NCI-H82 (cell line): ENCODE measurements around the gene TADA3.

ENCODE experiments used
- DNase-seq: peaks from one replicate; lab custom pipeline; 2025; lab: John Stamatoyannopoulos, UW

The TADA3 gene, protein sequence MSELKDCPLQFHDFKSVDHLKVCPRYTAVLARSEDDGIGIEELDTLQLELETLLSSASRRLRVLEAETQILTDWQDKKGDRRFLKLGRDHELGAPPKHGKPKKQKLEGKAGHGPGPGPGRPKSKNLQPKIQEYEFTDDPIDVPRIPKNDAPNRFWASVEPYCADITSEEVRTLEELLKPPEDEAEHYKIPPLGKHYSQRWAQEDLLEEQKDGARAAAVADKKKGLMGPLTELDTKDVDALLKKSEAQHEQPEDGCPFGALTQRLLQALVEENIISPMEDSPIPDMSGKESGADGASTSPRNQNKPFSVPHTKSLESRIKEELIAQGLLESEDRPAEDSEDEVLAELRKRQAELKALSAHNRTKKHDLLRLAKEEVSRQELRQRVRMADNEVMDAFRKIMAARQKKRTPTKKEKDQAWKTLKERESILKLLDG

DNA sequence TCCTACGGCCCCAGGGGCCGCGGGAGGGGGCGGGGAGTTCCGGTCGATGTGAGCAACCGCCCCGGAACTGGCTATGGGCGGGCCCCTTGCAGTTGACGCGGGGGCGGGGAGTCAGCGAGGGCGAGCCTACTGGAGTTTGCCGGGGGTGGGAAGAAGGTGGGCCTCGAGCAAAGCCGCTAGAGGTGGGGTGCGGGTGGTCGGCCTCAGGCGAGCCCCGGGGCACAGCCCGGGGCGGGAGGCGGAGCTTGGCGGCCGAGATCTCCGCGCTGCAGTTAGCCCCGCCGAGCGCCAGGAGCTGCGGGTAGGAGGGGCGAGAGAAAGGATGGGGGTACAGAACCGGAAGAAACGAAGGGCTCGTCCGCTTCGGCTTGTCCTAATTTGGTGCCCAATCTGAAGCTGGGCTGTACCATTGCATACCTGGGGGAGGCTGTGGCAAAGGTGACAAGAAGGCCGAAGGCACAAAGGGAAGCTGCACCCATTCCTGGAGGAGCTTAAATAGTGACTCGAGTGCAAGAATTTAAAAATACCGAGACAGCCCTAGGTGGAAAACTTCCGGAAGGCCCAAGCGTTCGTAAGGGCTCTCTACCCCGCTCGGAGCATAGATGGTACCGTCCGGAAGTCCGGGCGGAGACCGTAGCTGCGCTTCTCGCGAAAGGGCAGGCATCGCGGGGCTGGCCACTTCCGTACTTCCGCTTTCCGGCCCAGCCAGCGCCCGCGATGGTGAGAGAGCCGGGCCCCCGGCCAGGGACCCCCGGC lies at the start of gene TADA3, which contains the start of gene ARPC4:
TADA3 (minus strand) TSS at position 69 of the 756 bp plus-strand sequence. CDS start 1,007 bp downstream, outside the sequence.
ARPC4 (plus strand) TSS at position 678 of the 756 bp plus-strand sequence; CDS start at position 718, 40 bp downstream.
- DNase-seq, result peak; percentile 94

DNA sequence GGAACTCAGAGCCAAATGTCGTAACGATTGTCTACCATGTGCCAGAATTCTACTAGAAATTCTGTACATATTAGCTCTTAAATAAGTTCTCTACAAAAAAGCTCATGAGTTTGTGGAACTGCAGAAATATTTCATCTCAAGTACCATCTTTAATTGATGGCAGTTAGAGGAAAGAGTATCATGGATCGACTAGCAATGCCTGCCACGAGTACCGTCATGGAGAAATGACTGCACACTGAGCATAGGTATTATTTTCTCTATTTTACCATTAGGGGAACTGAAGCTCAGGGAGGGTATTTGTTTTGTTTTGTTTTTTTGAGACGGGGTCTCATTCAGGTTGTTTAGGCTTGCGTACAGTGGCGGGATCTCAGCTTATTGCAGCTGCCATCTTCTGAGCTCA lies 48.7 kb upstream of the TADA3 start:
- DNase-seq, result no peak

DNA sequence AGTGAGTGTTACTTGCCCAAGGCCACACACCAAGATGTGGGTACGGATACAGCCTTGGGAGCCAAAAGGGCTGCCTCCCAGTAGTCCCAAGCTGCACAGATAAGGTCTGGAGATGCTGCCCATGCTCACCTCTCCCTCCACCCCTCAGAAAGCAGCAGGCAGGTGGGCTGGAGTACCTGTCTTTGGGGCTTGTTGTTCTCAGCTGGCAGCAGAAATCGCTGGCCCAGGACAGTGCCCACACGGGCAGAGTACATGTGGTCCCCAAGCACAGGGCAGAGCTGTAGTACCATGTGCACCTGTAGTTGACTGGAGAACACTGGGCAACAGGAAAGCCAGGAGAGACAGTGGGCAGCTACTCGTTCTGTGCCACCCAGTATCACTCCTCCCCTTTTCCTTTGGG lies 46.6 kb upstream of the TADA3 start:
- DNase-seq, result no peak

DNA sequence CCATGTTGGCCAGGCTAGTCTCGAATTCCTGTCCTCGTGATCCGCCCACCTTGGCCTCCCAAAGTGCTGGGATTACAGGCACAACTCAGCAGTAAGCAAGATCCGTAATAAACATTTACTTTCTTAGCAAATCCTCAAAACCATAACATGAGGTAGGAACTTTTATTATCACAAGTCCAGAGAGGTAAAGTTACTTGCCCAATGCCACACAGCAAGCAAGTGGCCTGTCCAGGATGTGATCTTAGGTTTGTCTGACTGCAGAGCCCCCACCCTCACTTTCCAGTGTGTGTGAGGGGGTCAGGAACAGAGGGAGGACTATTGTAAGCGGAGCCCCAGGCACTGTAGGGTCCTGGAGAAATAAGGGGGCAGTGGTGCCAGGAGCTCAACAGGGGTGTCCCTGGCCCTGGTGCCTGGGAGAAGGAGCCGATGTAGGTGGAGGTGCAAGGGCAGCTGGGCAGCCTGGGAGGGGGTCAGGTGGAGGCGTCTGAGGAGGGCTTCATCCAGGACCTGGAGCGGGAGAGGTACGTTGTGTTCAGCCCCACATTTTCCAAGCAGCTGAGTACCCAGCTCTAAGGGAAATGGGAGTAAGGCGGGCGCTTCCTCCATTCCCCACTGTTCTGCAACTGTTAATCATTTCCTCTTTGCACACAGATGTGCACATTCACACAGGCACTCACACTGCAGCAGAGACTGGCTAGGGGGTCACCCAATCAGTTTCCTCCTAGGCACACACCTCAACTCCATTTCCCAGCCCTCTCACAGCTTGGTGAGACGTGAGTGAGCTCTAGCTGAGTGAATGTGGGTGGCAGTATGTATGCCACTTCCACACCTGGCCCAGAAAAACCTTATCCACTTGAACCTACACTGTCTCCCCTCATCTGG lies 45.7 kb upstream of the TADA3 start:
- DNase-seq, result no peak

DNA sequence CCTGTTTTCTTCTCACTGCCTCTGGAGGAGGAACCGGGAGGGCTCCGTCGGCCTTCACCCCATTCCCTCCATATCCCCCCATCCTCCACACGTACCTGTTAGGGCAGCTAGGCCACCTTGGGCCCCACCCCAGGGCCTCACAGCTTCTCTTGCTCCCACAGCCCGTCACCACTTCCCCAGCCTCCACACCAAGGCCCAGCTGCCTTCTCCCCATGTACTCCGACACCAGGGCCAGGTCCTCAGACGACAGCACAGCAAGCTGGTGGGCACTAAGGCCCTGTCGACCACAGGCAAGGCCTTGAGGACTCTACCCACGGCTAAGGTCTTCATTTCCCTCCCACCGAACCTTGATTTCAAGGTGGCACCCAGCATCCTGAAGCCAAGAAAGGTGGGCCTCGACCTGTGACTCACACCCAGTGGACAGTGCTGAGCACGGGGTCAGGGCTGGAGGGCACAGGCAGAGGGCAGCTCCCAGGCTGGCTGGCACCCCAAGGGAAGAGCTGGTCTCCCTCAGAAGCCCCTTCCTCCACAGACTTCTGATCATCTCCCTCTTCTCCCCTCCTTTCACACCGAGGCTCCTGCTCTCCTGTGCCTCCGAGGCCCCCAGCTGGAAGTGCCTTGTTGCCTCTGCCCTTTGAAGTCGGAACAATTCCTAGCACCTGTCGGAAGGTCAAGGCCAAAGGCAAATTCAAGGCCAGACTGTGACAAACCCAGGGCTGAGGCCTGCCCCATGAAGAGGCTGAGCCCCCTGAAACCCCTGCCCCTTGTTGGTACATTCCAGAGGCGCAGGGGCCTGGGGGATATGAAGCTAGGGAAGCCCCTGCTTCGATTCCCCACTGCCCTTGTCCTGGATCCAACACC lies 42.5 kb upstream of the TADA3 start:
- no peak for DNase-seq

DNA sequence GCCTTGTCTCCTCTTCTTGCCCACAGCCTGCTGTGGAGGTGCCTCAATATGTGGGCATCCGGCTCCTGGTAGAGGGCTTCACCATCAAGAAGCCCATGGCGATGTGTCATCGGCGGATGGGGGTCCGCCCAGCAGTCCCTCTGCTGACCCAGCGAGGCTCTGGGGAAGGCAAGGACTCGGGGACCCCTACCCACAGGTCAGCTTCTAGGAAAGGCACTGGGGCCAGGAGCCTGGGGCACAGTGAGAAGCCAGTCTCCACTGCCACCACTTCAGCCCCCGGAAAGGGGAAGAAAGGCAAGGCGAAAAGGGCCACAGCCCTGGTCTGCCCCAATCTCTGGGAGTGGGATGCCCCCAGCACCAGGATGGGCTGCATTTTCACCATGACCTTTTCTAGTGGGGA lies 40.8 kb upstream of the TADA3 start:
- no peak for DNase-seq

DNA sequence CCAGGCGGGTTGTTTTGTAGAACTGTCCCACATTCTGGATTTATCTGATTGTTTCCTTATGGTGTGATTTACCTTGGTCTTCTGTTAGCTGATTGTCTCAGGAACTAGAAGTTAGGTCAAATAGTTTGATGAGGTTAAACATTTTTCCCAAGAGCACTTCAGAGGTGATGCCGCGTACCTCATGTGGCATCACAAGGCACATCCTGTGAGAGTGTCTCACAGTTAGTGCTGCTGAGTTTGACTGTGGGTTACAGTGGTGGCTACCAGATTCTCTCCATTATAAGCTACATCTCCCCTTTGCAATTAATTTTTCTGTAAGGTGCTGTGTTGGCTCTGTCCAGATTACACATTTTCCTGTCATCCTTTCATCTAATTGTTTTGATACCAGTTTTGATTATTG lies 39.0 kb upstream of the TADA3 start:
- DNase-seq, result no peak

DNA sequence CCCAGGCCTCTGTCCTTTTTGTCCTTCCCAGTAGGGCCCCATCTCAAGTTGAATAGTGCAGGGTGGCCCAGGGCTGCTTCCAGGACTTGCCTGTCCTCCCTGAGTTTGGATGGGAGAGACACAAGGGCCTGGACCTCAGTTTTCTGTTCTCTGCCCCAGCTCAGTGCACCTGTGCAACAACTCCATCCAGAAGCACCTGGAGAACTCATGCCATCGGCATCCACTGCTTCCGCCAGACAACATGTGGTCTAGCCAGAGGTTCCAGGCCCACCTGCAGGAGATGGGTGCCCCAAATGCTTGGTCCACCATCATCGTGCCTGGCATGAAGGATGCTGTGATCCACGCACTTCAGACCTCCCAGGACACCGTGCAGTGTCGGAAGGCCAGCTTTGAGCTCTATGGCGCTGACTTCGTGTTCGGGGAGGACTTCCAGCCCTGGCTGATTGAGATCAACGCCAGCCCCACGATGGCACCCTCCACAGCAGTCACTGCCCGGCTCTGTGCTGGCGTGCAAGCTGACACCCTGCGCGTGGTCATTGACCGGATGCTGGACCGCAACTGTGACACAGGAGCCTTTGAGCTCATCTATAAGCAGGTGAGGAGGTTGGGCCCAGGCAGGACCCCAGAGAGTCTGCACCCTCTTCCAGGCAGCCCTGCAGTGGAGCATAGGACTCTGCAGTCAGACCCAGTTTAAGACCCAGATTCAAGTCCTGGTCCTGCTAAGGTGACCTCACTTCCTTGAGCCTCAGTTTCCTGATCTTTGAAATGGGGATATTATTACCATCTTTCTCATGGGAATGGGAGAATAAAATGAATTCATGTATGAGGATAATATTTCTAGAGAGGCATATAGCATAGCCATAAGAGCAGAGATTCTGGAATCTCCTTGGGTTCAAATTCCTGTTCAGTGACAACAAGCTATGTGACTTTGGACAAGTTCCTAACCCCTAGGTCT lies 36.8 kb upstream of the TADA3 start:
- no peak for DNase-seq

DNA sequence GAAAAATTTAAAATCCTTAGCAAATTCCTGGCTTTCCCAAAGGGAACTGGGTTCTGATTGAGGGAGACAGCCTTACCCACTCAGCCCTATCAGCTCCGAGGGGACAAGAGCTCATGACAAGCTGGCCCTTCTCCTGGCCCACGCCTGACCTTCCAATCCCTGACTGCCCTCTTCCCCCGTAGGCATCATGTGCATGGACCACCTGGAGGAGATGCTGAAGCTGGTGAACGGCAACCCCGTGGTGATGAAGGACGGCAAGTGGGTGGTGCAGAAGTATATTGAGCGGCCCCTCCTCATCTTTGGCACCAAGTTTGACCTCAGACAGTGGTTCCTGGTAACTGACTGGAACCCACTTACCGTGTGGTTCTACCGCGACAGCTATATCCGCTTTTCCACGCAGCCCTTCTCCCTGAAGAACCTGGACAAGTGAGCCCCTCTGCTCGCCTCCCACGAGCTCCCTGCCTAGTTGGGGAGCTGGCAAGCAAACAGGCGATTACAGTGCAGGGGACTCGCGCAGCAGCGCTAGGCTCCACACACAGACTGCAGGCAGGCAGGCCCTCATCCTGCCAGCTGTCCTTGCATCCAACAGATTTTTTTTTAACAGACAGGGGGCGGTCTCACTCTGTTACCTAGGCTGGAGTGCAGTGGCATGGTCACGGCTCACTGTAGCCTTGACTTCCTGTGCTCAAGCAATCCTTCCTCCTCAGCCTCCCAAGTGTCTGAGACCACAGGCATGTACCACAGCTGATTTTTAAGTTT lies 34.7 kb upstream of the TADA3 start:
- peak; percentile 74 for DNase-seq

DNA sequence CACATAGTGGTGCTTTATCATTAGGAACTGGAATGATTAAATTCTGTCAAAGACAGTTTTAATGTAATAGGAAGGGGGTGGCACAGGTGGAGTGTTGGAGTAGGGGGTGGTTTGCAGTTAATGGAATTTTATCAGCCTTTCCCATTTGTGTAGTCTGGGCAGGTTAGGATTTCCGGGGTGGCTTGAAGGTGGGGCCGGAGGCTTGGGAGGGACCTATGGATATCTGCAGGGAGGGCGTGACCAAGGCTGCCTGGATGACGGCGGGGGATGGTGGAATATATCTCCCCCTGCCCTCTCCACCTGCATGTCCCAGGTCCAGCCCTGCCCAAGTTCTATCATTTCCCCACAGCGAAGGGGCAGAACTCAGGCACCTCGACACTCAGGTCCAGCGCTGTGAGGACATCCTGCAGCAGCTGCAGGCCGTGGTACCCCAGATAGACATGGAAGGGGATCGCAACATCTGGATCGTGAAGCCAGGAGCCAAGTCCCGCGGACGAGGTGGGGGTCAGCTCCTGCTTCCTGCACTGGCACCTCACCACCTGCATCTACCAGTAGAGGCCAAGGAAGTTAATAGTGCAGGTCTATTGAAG lies 33.3 kb upstream of the TADA3 start:
- no peak for DNase-seq

DNA sequence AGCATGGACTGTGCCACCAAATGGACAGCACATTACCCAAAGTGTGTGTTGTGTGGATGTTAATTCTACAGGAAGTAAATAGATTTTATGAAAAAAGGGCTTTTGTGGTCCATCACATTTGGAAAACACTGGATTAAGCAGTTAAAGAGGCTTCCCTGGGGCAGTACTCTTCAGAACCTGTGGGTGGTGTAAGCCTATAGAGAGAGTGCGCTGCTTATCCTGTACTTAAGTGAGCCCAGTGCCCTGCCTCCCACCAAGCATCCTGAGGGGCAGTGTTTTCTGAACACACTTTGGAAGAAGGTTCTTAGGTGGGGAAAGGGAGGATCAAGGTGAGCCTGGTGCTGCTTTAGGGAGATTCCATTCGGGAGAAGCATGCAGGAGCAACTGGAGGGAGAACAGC lies 28.7 kb upstream of the TADA3 start:
- peak; percentile 73 for DNase-seq

DNA sequence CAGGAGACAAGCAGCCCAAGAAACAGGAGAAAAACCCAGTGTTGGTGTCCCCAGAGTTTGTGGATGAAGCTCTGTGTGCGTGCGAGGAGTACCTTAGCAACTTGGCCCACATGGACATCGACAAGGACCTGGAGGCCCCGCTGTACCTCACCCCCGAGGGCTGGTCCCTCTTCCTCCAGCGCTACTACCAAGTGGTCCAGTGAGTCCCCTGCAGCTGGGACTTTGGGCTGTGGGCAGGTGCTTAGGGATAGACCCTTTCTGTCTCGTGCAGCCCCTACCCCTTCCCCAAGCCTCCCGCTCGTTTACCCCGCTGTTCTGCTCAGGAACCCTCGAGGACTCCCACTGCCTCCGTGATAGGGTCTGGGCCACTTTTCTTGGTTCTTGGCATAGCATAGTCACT lies 28.3 kb upstream of the TADA3 start:
- no peak for DNase-seq

DNA sequence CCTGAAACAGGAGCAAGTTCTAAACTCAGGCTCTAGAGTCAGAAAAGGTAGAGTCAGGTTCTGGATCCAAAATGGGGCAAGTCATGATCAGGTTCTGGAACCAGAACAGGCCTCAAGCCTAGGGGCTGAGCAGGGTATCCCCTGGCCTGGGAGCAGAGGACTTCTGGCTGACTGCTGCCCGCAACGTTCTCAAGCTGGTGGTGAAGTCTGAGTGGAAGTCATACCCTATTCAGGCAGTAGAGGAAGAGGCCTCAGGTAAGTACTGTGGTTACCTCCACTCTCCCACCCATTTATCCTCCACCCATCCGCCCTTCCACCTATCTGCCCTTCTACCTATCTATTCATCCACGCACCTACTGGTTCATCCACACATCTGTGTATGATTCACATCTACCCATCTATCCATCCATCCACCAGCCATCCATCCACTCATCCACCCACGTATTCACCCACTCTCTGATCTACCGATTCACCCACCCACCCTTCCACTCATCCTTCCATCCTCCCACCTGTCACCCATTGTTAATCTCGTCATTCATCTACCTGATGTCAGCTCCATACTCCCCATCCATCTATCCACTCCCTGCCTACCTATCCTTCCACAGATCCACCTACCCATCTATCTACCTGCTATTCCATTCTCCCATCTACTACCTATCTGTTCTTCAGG lies 26.5 kb upstream of the TADA3 start:
- no peak for DNase-seq

DNA sequence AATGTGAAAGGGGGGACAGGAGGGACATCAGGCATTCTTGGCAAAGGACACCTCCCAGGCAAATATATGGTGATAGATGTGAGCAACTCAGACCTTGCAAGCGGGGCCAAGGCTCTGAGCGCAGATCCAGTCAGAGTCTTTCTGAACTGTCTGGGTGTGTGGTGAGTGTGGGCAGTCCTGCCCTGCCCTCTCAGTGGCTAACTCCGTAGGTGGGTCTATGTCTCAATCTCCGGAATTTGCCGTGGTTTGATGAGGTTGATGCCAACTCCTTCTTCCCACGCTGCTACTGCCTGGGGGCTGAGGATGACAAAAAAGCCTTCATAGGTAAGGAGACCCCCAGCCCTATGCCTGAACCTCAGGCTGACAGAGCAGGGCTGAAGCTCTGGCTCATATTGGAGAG lies 25.2 kb upstream of the TADA3 start:
- DNase-seq, result no peak

DNA sequence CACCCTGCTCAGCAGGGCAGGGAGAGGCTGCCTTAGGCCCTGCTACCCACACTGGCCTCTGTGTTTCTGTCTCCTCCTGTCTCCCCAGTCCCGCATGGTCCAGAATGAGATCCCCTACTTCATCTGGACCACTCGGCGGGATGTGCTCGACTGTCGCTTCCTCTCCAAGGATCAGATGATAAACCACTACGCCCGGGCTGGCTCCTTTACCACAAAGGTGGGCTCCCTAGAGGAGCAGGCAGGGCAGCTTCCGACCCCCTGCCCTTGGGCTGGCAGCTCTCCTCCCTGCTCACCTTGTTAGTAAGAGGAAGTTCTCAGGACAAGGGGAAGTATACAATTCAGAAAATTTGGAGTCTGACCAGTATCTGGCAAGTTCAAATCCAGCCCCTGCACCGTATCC lies 23.7 kb upstream of the TADA3 start:
- no peak for DNase-seq

DNA sequence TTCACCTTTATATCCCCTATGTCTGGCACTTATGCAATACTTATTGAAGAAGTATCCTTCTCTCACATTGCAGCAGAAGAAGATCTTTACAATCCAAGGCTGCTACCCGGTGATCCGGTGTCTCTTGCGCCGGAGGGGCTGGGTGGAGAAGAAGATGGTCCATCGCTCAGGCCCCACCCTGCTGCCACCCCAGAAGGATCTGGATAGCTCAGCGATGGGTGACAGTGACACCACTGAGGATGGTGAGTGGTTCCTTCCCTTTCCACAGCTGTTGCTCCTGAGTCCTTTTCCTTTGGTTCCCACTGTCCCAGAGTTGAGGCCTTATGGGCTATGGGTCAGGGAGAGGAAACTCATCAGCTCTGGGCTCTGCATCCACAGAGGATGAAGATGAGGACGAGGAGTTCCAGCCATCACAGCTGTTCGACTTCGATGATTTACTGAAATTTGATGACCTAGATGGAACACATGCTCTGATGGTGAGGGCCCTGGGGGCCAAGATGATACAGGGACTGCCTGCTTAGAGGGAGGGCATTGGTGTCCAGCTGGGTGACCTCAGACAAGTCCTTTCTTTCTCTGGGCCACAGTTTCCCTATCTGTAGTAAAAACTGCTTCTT lies 20.7 kb upstream of the TADA3 start:
- no peak for DNase-seq

DNA sequence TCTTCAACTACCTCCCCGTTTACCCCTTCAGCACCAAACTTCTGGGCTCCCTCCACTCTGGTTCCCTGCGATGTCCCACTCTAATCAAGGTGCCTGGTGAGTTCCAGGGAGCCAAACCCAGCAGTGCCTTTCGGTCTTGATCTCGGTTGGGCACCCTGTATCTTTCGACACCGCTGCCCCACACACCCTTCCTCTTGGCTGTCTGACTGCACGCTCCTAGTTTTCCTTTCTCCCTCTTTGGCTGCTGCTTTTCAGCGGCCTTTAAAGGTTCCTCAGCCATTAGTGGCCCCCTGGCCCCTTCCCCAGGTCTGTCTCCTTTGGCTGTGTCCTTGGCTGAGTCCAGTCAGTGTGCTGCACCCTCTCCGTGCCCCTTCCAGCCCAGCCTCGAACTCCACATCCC lies 18.6 kb upstream of the TADA3 start:
- no peak for DNase-seq

DNA sequence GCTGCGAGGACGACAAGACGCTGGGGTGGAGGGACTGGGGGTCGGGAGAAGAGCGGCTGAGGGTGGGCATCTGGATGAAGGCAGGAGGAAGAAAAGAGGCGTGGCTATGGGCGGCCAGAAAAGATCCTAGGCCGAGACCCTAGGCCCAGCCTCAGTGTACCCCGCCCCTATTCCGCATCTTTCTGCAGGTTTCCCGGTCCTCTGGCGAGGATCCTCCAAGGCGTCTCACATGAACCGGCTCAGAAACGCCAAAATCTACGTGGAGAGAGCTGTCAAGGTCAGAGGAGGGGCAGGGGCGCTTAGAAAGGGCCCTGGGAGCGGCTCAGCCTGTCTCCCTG lies 18.1 kb upstream of the TADA3 start:
- DNase-seq, result peak; percentile 57
